Hepatocyte (in vitro differentiated cells): Measurements from ENCODE around the gene RETN. TPM values are rescaled to one million over a fixed set of nuclear protein-coding genes. Genes with fewer than 3 reads are reported as not detected.
A peak's percentile ranks its signal among the peaks of the same experiment; 100 is the strongest.

ENCODE experiments used
- DNase-seq: peaks from one replicate; pipeline ENCODE4 v3.0.0-alpha.2; 2016; ENCODE audit warnings: low spot score
- H2AFZ ChIP-seq: fragments of 200-600 bp; sonication (generic); 2 replicates; pipeline ENCODE4 v1.6.0; 2016; ENCODE audit warnings: antibody characterized with exemption, mild to moderate bottlenecking
- H3K27ac ChIP-seq: fragments of 200-600 bp; sonication (generic); 2 replicates; pipeline ENCODE4 v1.5.1; 2016; ENCODE audit warnings: mild to moderate bottlenecking
- H3K27me3 ChIP-seq: fragments of 200-600 bp; sonication (generic); 2 replicates; pipeline ENCODE4 v1.6.1; 2016
- H3K36me3 ChIP-seq: fragments of 200-600 bp; sonication (generic); replicated peaks from 2 replicates; pipeline ENCODE4 v1.5.1; 2016; ENCODE audit warnings: low read depth; ENCODE audit not compliant: insufficient read depth
- H3K4me1 ChIP-seq: fragments of 200-600 bp; sonication (generic); 2 replicates; pipeline ENCODE4 v1.5.1; 2016; ENCODE audit warnings: mild to moderate bottlenecking, moderate library complexity; ENCODE audit not compliant: insufficient read depth
- H3K4me2 ChIP-seq: fragments of 200-600 bp; sonication (generic); 2 replicates; pipeline ENCODE4 v1.6.0; 2016
- H3K4me3 ChIP-seq: fragments of 200-600 bp; sonication (generic); 2 replicates; pipeline ENCODE4 v1.5.1; 2016; ENCODE audit warnings: mild to moderate bottlenecking
- H3K79me2 ChIP-seq: fragments of 200-600 bp; sonication (generic); 2 replicates; pipeline ENCODE4 v1.6.0; 2017; ENCODE audit warnings: mild to moderate bottlenecking
- H3K9me2 ChIP-seq: fragments of 200-600 bp; sonication (generic); replicated peaks from 2 replicates; pipeline ENCODE4 v1.6.0; 2017; ENCODE audit warnings: mild to moderate bottlenecking; ENCODE audit not compliant: insufficient read depth
- H3K9me3 ChIP-seq: fragments of 200-600 bp; sonication (generic); 2 replicates; pipeline ENCODE4 v1.5.1; 2016; ENCODE audit warnings: low read depth, mild to moderate bottlenecking
- H4K20me1 ChIP-seq: fragments of 200-600 bp; sonication (generic); 2 replicates; pipeline ENCODE4 v1.6.0; 2016; ENCODE audit warnings: mild to moderate bottlenecking; ENCODE audit not compliant: insufficient read depth, poor library complexity, severe bottlenecking
- CTCF ChIP-seq: fragments of 200-600 bp; sonication (generic); IDR thresholded peaks from 2 replicates; pipeline ENCODE4 v1.5.1; 2016; ENCODE audit warnings: antibody characterized with exemption, mild to moderate bottlenecking; ENCODE audit not compliant: poor library complexity
- EZH2 ChIP-seq: fragments of 200-600 bp; sonication (generic); IDR thresholded peaks from 2 replicates; pipeline ENCODE4 v1.6.1; 2016; ENCODE audit warnings: antibody characterized with exemption, mild to moderate bottlenecking, borderline replicate concordance
- EZH2phosphoT487 ChIP-seq: fragments of 200-600 bp; sonication (generic); IDR thresholded peaks from one replicate; pipeline ENCODE4 v1.6.1; 2018; ENCODE audit warnings: antibody characterized with exemption, mild to moderate bottlenecking, low read depth, moderate library complexity; ENCODE audit not compliant: unreplicated experiment, severe bottlenecking
- WGBS: methylation state at CpG from one replicate; pipeline ENCODE4 v1.1.6; 2016; ENCODE audit warnings: low lambda C conversion rate; ENCODE audit errors: missing lambda C conversion rate; 5-methylcytosine and 5-hydroxymethylcytosine counted together
- polyA plus RNA-seq: library from polyadenylated mRNA; unstranded; fragments of >200 nt; fragmentation: Nextera tagmentation; extraction: Ambion mirVana; gene quantifications from 2 replicates; pipeline ENCODE4 v1.2.1, GENCODE V29; 2016
- total RNA-seq: library from RNA; depleted of rRNA; stranded (reverse); fragments of >200 nt; gene quantifications from 2 replicates; pipeline ENCODE4 v1.2.3, GENCODE V29; 2014

Gene RETN
- total and polyA plus RNA-seq, 2 experiments from 2014 or later = 0.74 TPM; not detected in 1

- Histone ChIP-seq H3K4me1 (peaks cover 14% of the 10 kb centered on the region), H3K79me2 (peaks cover 46% of the 10 kb centered on the region), H3K4me2 (peak within 1 kb of the TSS; percentile 93), H2AFZ (peak within 1 kb of the TSS; percentile 30), H3K9me2 (no peaks in the 10 kb centered on the region), H3K4me3 (peak within 1 kb of the TSS; percentile 68), H3K27me3 (no peaks in the 10 kb centered on the region), H3K36me3 (no peaks in the 10 kb centered on the region), H4K20me1 (no peaks in the 10 kb centered on the region), H3K27ac (peak within 1 kb of the TSS; percentile 74), H3K9me3 (no peaks in the 10 kb centered on the region)
- TF ChIP-seq EZH2phosphoT487 (no peak), EZH2 (no peak), CTCF (no peak)
- DNase-seq = peak; percentile 97
- 2% methylated on average over 40 of the region's 40 CpGs for WGBS
These were observed 39.3 kb upstream of the RETN start, which contains the start of the genes PET100 and XAB2 for GRCh38 chr19:7629347-7630054. Gene PET100, plus strand, starts transcription at chr19:7629793. Its CDS starts 41 bp downstream, at chr19:7629834. Gene XAB2, minus strand, starts transcription at chr19:7629545. Its CDS starts 18 bp downstream, at chr19:7629527.

GRCh38 chr19:7631577-7631976 lies 37.3 kb upstream of the RETN start:
- Histone ChIP-seq H3K27ac (no peak overlapping the region), H2AFZ (no peak overlapping the region), H4K20me1 (no peaks in the 10 kb centered on the region), H3K4me1 (peaks cover 16% of the 10 kb centered on the region), H3K9me2 (no peaks in the 10 kb centered on the region), H3K9me3 (no peaks in the 10 kb centered on the region), H3K27me3 (no peaks in the 10 kb centered on the region), H3K4me2 (no peak overlapping the region), H3K4me3 (no peak overlapping the region), H3K36me3 (no peaks in the 10 kb centered on the region), H3K79me2 (peaks cover 44% of the 10 kb centered on the region)
- over 99% methylated on average over 8 of the region's 12 CpGs for whole genome bisulfite sequencing
- DNase-seq = no peak
- TF ChIP-seq CTCF = no peak
- TF ChIP-seq EZH2phosphoT487 = no peak
- TF ChIP-seq EZH2 = no peak

GRCh38 chr19:7632340-7633203 lies 36.3 kb upstream of the RETN start:
- DNase-seq = no peak
- no peak overlapping the region for H2AFZ ChIP-seq
- no peak overlapping the region for H3K27ac ChIP-seq
- H3K36me3 ChIP-seq = no peaks in the 10 kb centered on the region
- H3K79me2 ChIP-seq = peaks cover 36% of the 10 kb centered on the region
- H3K4me2 ChIP-seq = no peak overlapping the region
- no peaks in the 10 kb centered on the region for H3K9me3 ChIP-seq
- no peak for TF ChIP-seq CTCF
- TF ChIP-seq EZH2 = no peak
- TF ChIP-seq EZH2phosphoT487 = no peak
- peaks cover 18% of the 10 kb centered on the region for H3K4me1 ChIP-seq
- H3K9me2 ChIP-seq = no peaks in the 10 kb centered on the region
- no peaks in the 10 kb centered on the region for H3K27me3 ChIP-seq
- H4K20me1 ChIP-seq = no peaks in the 10 kb centered on the region
- WGBS = 98% methylated on average over 37 of the region's 40 CpGs
- no peak overlapping the region for H3K4me3 ChIP-seq
